Anterior cingulate cortex (tissue), 58 donors: Measurements from ENCODE around the gene TCF12.
A peak's percentile ranks its signal among the peaks of the same experiment; 100 is the strongest.
"Not testable (repeated sequence)": the region's sequence is repeated elsewhere in the genome, so short reads cannot be mapped to it uniquely, and the experiment has no call there.

Experiments
- DNase-seq, 58 donors: peaks; one replicate each; lab custom pipeline; 2025; lab: John Stamatoyannopoulos, UW

Gene TCF12

DNA sequence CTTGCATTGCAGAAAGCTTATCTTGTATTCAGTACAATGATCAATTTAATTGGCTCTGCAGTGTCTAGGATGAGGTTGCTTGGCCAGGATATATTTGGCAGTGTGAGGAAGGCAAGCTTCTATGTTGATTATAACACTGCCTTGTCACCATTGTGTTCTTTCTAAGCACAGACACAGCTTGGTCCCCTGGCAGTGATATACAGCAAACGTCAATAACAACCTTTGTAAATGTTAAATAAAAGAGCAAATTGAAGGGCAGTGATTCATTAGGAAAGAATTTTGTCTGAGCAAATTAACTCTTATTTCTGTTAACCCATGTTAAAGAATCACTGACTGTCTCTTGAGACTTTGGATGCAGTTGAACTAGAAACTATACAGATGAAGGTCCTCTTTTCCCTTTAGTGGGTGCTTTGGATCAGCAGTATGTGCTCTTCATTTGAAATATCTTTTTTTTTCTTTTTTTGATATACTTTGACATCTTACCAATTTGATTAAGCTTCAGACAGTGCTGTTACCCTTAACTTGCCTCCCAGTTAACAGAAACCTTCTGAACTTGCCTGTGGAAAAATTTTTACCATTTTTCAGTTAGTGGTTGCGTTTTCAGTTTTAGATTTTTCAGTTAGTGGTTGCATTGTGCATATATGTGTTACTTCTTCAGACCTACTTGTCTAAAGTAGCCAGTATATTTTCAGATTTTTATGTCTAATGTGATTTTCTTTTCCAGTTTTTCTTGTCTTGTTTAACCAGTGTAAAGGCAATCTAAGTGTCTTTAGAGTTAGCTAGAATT is 199.8 kb downstream of the TCF12 start:
- peak in 5 of 58 donors; percentile 6 to 53 (median 16) for DNase-seq

DNA sequence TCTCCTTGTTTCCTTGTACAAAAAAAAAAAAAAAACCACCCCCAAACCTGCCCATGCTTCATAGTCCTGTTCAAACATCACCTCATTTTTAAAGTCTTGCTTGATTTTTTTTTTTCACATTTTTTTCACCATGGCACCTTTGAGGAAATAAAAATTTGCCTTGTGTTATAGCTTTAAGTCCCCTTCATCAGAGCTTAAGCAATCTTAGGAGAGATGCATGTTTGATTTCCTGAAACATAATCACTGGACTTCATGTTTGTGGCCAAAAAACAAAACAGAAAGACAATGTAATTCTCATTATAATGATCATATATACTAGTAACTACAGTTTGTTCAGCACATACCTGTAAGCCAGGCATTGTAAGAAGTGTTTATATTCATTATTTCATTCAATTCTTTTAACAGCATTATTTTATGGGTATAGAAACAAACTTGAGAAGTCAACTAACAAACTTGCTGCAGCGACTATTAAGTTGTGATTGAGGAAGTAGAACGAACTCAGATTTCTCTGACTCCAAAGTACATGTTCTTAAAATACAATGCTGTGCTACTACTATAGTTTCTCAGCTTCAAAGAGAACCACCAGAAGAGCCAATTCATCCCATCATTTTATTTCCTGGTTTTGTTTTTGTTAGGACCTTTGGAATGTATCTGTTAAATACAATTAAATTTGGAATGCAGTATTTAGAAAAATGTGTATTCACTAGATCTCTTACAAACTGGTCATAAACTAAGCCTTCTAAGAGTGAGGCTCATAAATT is 203.8 kb downstream of the TCF12 start:
- no peak for DNase-seq

DNA sequence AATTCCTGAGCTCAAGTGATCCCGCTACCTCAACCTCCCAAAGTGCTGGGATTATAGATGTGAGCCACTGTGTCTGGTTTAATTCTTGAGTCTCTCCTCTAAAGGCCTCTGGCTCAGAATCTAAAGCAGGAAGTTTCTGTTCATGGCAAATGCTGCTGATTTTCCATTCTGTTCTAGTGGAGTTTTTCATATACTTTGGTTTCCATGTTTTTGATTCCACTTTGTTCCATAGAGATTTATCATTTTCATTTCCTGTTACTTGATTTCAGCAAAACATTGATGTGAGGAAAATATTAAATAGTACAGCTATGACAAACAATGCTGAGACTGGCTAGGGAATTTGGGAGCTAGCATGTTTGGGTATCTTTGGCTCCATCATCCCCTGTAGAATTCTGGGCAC is 205.6 kb downstream of the TCF12 start:
- no peak for DNase-seq

DNA sequence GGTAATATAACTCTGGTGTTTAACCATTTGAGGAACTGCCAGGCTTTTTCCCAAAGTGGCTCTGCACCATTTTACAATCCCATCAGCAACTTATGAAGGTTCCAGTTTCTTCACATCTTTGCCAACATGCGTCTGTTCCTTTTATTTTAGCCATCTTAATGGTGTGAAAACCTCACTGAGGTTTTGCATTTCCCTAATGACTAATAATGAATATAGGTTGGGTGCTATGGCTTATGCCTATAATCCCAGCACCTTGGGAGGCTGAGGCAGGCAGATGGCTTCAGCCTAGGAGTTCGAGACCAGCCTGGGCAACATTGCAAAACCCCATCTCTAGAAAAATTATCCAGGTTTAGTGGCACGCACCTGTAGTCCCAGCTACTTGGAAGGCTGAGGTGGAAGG is 210.6 kb downstream of the TCF12 start:
- no peak for DNase-seq

DNA sequence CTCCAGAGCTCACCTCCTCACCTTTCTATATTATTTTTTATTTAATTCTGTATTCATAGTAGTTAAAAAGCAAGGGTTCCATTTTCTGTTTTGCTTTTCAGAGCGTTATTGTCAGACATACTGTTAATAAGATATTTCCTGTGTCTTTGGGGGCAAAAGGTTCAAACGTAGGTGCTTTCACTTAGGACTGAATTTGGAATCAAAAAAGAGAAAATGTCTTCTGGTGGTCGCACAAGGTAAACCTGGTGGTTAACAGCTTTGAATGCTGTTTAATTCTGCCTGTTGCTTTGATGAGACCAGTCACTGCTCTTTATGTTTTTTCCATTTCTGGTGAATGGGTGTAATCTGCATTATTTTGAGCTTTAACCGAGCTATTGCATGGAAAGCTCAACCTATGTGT is 212.5 kb downstream of the TCF12 start:
- no peak for DNase-seq

DNA sequence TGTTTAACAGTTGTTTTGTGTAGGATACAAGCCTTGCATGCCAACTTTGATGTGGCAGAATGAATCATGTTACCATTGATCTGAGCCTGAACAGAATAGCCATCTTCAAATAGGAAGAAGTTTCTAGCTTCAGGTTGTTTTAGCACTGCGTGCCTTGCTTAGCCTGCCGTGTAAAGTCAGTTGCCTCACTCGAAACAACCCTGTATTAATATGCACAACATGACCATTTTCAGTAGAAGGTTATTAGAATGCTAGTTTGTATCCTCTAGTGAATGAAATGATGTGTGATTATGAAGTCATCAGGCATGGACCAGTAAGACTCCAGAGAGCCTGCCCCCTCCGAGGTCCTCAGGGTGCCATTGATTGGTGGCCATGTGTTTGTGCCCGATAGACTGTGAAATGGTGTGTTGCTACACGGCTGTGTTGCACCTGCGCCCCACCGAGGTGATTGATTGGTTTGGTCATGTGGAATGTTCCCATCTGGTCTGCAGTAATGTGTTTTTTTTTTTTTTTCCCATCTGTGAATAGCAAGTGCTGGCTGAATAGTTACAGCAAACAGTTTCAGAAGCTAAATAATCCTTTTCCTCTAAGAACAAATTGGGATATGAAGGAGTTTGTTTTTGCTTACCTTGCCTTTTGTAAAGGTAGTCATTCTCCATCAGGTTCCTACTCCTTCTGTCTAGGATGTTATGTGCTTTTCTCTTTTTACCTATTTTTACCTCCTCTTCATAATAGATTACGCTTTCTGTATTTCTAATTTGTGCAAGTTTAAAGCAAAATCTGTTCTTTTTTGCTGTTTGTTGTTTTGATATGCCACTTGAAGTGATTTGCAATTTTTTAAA is 214.9 kb downstream of the TCF12 start:
- peak in 38 of 58 donors; percentile 4 to 65 (median 28) for DNase-seq

DNA sequence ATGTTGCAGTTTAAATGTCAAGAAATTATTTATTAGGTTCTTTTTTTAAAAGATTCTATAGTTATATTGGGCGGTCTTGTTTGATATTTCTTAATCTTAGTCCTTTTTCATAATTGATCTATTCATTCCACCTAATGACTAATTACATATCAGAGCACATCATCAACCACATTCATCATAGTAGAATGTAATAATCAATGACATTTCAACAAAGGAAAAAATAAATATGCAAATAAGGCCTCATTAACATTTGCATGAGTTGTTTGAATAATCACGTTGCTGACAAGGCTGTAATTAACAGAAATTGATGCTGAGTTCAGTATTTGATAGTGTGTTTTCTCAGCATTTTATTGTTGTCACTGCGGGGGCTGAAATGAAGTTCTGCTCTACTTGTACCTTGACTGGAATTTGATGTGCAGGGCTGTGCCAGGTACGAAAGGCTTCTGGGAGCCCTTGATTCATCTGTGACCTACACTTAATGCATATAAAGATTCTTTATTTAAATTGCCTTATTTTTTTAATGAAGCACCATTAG is 215.7 kb downstream of the TCF12 start:
- DNase-seq, result no peak

DNA sequence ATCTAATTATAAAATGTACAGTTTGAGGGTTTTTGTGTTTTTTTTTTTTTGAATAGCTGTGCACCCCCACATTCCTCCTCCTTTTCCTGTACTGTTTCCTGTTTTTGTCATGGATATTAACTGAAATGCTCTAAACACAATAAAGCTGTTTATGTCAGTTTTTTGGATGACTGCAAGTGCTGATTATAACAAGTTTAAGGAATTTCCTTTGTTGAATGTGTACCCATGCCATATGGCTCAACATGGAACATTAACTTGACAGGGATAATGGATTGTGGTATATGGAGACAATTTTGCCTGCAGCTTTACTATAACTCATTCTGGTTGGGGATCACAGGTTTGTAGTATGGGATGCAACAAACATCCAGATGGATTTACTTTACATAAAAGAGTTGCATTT is 216.4 kb downstream of the TCF12 start:
- DNase-seq, result no peak

DNA sequence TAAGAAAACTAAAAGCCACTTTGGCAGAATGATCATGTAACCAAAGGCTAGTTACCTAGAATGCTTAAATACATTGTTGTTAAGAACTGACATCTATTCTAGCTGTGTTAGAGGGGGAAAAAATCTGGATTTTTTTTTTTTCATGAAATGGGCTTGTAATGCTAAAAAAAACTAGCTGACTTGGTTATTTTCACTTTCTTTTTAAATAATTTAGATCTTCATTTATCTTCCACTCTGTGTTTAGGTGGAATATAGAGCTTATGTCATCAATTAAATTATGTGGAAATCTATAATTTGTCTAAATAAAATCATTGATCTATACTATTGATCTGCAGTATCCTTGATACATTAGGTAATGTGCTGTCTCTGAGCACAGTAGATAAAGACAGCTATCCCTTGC is 217.4 kb downstream of the TCF12 start:
- no peak for DNase-seq

DNA sequence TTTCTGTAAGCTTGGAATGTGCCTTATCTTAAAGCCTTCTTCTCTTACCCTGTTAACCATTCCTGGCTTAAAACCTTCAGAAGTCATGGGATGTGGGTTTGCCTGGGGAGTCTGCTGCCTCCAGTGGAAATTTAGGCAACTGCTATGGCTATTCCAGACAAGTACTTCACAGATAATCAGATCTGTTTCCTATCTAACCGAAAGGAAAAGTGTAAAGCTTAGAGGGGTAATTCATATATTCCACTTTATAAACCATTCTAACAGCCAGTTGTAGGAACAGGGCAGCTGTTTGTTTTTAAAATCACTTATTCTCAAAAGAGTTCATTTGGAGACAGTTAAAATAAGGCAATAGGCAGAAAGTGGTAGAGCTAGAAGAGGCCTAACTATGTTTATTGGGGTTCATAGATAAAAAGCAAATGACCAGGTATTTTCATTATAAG is 219.9 kb downstream of the TCF12 start:
- DNase-seq, result peak in 9 of 58 donors; percentile 4 to 37 (median 21)

DNA sequence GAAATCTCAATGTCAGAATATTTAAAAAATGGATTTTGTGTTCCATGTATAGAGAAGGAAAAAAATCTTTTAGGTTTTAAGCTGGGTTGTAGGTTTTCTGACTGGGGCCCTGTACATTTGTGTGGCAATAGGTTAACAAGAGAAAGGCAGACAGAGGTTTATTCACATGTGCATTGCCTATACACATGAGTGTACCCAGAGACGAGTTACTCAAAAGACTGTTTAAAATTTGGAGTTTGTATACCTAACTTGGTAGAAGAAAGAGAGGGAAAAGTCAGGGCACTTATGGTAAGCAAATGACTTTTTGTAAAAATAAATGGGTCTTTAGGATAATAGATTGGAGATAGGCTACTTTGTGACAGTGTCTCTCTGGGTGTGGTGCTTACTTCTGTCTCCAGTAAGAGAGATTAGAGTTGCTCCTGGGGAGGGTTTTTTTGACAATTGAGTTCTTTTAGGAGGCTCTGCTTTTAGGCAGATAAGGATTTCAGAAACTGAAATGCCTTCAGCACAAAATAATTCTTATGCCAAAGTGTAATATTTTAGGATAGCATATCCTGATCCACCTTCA is 225.2 kb downstream of the TCF12 start:
- no peak for DNase-seq

DNA sequence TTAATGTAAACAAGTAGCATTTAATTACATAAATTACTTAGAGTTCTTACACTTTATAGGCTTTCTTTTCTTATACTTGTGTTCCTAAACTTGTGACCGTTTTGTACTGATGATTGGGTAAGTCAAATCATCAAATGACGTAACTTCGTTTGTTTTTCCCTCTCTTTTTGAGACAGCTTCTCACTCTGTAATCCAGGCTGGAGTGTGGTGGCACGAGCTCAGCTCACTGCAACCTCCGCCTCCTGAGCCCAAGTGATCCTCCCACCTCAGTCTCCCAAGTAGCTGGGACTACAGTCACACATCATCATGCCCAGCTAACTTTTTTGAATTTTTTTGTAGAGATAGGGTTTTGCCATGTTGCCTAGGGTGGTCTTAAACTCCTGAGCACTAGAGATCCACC is 226.0 kb downstream of the TCF12 start:
- DNase-seq, result no peak

DNA sequence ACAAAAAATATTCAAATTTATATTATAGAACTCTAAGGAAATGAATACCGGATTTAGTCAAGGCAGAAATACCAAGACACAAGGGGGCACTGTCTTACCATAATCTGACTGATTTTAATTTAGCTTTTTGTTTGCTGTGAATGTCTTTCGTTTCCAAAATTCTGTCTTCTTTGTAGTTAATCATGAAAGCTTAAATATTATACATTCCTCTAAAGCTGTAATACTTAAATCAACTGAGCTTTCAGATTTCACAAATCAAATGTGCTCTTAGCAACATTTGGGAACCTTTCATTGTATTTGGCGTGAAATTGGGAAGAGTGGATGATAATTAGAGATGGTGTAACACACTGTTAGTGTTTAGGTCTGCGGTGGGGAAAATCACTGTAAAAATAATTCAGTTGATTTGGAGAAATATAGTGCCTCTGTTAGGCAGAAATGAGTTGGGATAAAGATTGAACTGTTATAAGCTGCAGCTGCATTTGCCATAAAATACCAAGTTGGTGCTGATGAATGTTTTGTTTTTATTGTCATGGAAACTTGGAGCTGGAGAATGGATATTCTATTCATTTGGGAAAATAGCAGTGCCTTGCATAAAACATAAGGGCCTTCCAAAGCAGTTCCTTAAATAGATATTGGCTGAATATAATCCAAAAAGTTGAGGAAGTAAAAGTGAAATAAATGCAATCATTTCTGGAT is 228.2 kb downstream of the TCF12 start:
- DNase-seq, result peak in 2 of 58 donors; percentile 7 to 38

DNA sequence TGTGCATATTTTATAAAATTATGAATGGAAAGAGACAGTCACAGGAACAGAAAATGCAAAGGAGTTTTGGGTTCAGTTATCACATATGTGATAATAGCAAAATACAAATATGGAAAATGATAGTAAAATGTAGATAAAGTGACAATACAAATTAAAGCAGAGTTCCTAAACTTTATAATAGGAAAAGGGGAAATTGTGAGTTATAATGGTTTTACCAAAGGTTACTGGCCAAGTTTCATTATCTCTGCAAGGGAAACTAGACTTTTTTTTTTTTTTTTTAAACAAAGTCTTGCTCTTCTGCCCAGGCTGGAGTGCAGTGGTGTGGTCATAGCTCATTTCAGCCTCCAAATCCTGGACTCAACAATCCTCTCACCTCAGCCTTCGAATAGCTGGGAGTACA is 229.2 kb downstream of the TCF12 start:
- no peak for DNase-seq

DNA sequence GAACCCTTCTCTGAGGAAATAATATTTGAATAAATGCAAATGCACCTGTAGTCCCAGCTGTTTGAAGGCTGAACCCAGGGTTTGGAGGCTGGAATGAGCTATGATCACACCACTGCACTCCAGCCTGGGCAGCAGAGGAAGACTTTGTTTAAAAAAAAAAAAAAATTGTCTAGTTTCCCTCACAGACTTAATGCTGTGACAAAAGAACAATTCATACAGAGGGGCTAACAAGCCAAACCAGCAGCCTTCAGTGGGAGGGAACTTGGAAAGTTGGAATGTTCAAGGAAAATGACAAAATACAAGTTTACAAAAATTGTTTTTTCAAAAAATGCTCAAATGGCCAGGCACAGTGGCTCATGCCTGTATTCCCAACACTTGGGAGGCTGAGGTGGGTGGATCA is 229.8 kb downstream of the TCF12 start:
- DNase-seq, result no peak

DNA sequence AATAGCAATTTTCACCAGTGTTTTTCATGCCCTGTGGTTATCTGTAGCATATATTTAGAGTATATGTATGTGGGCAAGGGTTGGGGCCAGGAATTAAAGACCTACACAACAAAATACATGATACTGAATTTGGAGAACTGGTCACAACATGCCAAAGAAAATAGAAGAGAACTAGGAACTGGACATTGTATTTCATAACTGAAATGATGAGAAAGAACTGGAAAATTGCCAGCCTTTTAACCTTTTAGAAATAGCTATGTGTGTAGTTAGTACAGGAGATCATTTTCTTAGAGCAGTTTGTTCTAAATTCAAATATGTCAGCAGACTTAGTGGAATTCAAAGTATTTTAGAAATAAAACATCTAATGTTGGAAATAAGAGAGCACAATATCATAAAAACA is 230.8 kb downstream of the TCF12 start:
- DNase-seq, result no peak

DNA sequence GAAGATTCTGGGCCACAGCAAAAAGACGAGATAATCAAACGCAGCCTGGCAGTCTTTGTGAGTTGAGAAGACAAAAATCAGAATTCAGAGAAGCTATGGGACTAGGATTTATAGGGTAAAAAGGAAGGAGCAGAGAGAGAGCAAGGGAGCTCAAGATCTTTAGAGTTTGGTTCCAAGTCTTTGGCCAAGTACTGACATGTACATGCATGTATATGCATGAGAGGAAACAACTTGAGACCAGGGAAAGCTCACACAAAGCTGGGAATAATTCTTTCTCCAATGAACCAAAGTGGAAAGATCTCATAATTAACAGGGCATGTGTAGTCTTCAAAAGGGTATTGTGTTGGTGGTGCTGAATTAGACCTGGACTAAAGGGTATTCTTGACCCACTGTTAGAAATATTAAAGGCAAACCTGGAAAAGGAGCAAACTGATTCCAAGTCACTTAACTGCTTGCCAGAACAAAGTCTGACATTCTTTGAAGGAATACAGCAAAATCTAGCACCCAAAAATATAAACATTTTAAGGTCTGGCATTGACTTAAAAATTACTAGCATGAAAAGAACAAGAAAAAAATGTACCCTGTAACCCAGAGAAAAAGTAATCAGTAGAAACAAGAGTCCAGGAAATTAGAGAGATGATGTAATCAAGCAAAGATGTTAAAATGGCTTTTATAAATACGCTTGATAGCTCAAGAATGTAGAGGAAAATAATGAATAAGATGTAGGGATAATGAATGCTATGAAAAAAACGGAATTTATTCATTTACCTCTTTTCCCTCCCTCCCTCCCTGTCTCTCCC is 231.8 kb downstream of the TCF12 start:
- DNase-seq, result no peak

DNA sequence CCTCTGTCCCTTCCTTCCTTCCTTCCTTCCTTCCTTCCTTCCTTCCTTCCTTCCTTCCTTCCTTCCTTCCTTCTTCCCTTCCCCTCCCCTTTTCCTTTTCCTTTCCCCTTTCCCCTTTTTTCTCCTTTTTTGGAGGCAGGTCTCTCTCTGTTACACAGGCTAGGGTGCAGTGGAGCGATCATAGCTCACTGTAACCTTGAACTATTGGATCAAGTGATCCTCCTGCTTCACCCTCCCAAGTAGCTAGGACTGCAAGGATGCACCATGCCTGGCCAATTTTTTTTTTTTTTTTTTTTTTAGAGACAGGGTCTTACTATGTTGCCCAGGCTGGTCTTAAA is 232.4 kb downstream of the TCF12 start:
- not testable (repeated sequence) for DNase-seq

DNA sequence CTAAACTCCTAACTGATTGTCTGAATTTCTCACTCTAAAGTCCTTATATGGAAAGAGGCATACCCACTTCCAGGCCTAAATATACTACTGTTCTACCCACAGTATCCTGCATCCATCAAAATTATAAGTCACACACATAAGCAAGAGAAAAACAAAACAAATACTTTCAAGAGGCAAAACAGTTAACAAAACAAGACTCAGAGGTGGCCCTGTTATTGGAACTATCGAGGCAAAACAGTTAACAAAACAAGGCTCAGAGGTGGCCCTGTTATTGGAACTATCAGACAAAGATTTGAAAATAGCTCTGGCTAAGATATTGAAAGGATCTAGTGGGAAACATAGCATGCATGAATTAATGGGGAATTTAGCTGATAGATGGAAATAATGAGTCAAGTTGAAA is 233.7 kb downstream of the TCF12 start:
- DNase-seq, result no peak
